ENCODE results near the gene CANX.
"Not testable (repeated sequence)": the region's sequence is repeated elsewhere in the genome, so short reads cannot be mapped to it uniquely, and the experiment has no call there.

GRCh38 chr5:179744106-179744505 lies 45.3 kb downstream of the CANX start:
- TF ChIP-seq CTCF, POLR2A (IDR thresholded peaks at IDR 0.05): not testable (repeated sequence)

Measured in uterus (tissue), 2 donors.